ENCODE results near the gene UBE3B.

Gene UBE3B

GRCh38 chr12:109549613-109550270 lies 72.3 kb downstream of the UBE3B start:
- DNase-seq, result no peak

- no peak for DNase-seq
These were observed 72.8 kb downstream of the UBE3B start for GRCh38 chr12:109550281-109550680.

GRCh38 chr12:109551108-109551507 lies 73.7 kb downstream of the UBE3B start:
- DNase-seq, result no peak

GRCh38 chr12:109552971-109553370 lies 75.5 kb downstream of the UBE3B start:
- no peak for DNase-seq

- no peak for DNase-seq
These were observed 76.0 kb downstream of the UBE3B start for GRCh38 chr12:109553483-109553882.

- no peak for DNase-seq
These were observed 76.6 kb downstream of the UBE3B start for GRCh38 chr12:109553906-109554500.

GRCh38 chr12:109554761-109555160 lies 77.3 kb downstream of the UBE3B start:
- DNase-seq, result no peak

- DNase-seq, result no peak
These were observed 78.2 kb downstream of the UBE3B start for GRCh38 chr12:109555431-109556315.

GRCh38 chr12:109557200-109557599 lies 79.8 kb downstream of the UBE3B start:
- no peak for DNase-seq

- no peak for DNase-seq
These were observed 80.4 kb downstream of the UBE3B start for GRCh38 chr12:109557805-109558204.

- no peak for DNase-seq
These were observed 81.2 kb downstream of the UBE3B start for GRCh38 chr12:109558374-109559199.

- no peak for DNase-seq
These were observed 81.7 kb downstream of the UBE3B start for GRCh38 chr12:109559200-109559505.

GRCh38 chr12:109559601-109560000 lies 82.2 kb downstream of the UBE3B start:
- DNase-seq, result no peak

GRCh38 chr12:109560867-109561710 lies 83.7 kb downstream of the UBE3B start:
- DNase-seq, result no peak

- no peak for DNase-seq
These were observed 84.2 kb downstream of the UBE3B start for GRCh38 chr12:109561711-109562030.

- no peak for DNase-seq
These were observed 85.4 kb downstream of the UBE3B start for GRCh38 chr12:109562871-109563270.

GRCh38 chr12:109563291-109564284 lies 86.2 kb downstream of the UBE3B start:
- DNase-seq, result no peak

GRCh38 chr12:109566424-109566823 lies 89.0 kb downstream of the UBE3B start:
- no peak for DNase-seq

- no peak for DNase-seq
These were observed 89.9 kb downstream of the UBE3B start for GRCh38 chr12:109567296-109567695.

- no peak for DNase-seq
These were observed 90.5 kb downstream of the UBE3B start for GRCh38 chr12:109567967-109568366.
